ENCODE results near the gene DNAAF2.

The DNAAF2 gene

GRCh38 chr14:49579841-49580240 lies 55.2 kb downstream of the DNAAF2 start:
- H3K4me1 ChIP-seq (ENCODE audit: control insufficient read depth in 1 of 2, insufficient read depth in 2 of 2, low read length in 2 of 2): peaks cover 0 to 14% of the 10 kb centered on the region in 2 donors
- no peak overlapping the region for H3K27ac ChIP-seq (ENCODE audit: low read length)
- H3K9me3 ChIP-seq (ENCODE audit: control insufficient read depth in 1 of 2, low read length in 2 of 2): no peaks in the 10 kb centered on the region
- peaks cover 31 to 33% of the 10 kb centered on the region in 2 donors for H3K36me3 ChIP-seq (ENCODE audit: control insufficient read depth in 1 of 2, insufficient read depth in 2 of 2, low read length in 2 of 2)
- H3K4me3 ChIP-seq (ENCODE audit: low read depth in 1 of 2, low read length in 2 of 2): no peak overlapping the region
- H3K27me3 ChIP-seq (ENCODE audit: low read depth, low read length): no peaks in the 10 kb centered on the region

- no peak overlapping the region for H3K27ac ChIP-seq (ENCODE audit: low read length)
- peaks cover 21 to 28% of the 10 kb centered on the region in 2 donors for H3K36me3 ChIP-seq (ENCODE audit: control insufficient read depth in 1 of 2, insufficient read depth in 2 of 2, low read length in 2 of 2)
- no peak overlapping the region for H3K4me3 ChIP-seq (ENCODE audit: low read depth in 1 of 2, low read length in 2 of 2)
- H3K4me1 ChIP-seq (ENCODE audit: control insufficient read depth in 1 of 2, insufficient read depth in 2 of 2, low read length in 2 of 2): no peaks in the 10 kb centered on the region
- H3K27me3 ChIP-seq (ENCODE audit: low read depth, low read length): no peaks in the 10 kb centered on the region
- no peaks in the 10 kb centered on the region for H3K9me3 ChIP-seq (ENCODE audit: control insufficient read depth in 1 of 2, low read length in 2 of 2)
These were observed 56.9 kb downstream of the DNAAF2 start for GRCh38 chr14:49578141-49578540.
